HG03342 (cell line): Measurements from ENCODE around the gene GADD45GIP1.
A peak's percentile ranks its signal among the peaks of the same experiment; 100 is the strongest.

Experiments
- ATAC-seq: cut with Tn5 transposase; IDR thresholded peaks from one replicate; pipeline ENCODE4 v1.9.1; 2021; ENCODE audit warnings: mild to moderate bottlenecking, moderate library complexity; ENCODE audit not compliant: unreplicated experiment

The GADD45GIP1 gene

GRCh38 chr19:12956446-12957388 is at the start of gene GADD45GIP1:
Gene GADD45GIP1 (minus strand): TSS chr19:12957223. CDS start chr19:12957212, 11 bp downstream.
- ATAC-seq: peak; percentile 63

- no peak for ATAC-seq
These were observed 48.9 kb upstream of the GADD45GIP1 start for GRCh38 chr19:13005861-13006370.

- no peak for ATAC-seq
These were observed 48.2 kb upstream of the GADD45GIP1 start for GRCh38 chr19:13005253-13005652.

- no peak for ATAC-seq
These were observed 47.2 kb upstream of the GADD45GIP1 start for GRCh38 chr19:13004273-13004672.

GRCh38 chr19:13003081-13003480 is 46.1 kb upstream of the GADD45GIP1 start:
- ATAC-seq: no peak

- no peak for ATAC-seq
These were observed 45.3 kb upstream of the GADD45GIP1 start for GRCh38 chr19:13002166-13002898.

GRCh38 chr19:13001502-13002165 is 44.6 kb upstream of the GADD45GIP1 start:
- no peak for ATAC-seq

GRCh38 chr19:13001166-13001501 is 44.1 kb upstream of the GADD45GIP1 start:
- no peak for ATAC-seq

GRCh38 chr19:12997967-12998940 is 41.2 kb upstream of the GADD45GIP1 start:
- ATAC-seq: no peak

- no peak for ATAC-seq
These were observed 40.4 kb upstream of the GADD45GIP1 start for GRCh38 chr19:12997179-12997966.

- no peak for ATAC-seq
These were observed 39.5 kb upstream of the GADD45GIP1 start for GRCh38 chr19:12996406-12997094.

GRCh38 chr19:12995596-12996405 is 38.8 kb upstream of the GADD45GIP1 start:
- no peak for ATAC-seq

- no peak for ATAC-seq
These were observed 37.9 kb upstream of the GADD45GIP1 start, which contains the start of gene NFIX for GRCh38 chr19:12994701-12995595. Gene NFIX (plus strand): TSS chr19:12995475. CDS start chr19:12995838, 363 bp downstream.

- ATAC-seq: no peak
These were observed 36.5 kb upstream of the GADD45GIP1 start for GRCh38 chr19:12993562-12993961.

- ATAC-seq: no peak
These were observed 35.7 kb upstream of the GADD45GIP1 start for GRCh38 chr19:12992729-12993128.

GRCh38 chr19:12991296-12991695 is 34.3 kb upstream of the GADD45GIP1 start:
- ATAC-seq: no peak

- no peak for ATAC-seq
These were observed 33.8 kb upstream of the GADD45GIP1 start for GRCh38 chr19:12990853-12991252.
